SK-N-SH treated with all-trans-retinoic acid at 6 μM for 48 hours (cell line): ENCODE data around the gene C2orf69.

ENCODE experiments used
- BACH2 ChIP-seq: fragments of 250-450 bp; sonication (Bioruptor Pico); IDR thresholded peaks from 2 replicates; pipeline ENCODE4 v1.9.0; 2021; ENCODE audit warnings: mild to moderate bottlenecking, borderline replicate concordance
- SNAI2 ChIP-seq: fragments of 250-450 bp; sonication (Bioruptor Pico); IDR thresholded peaks from 2 replicates; pipeline ENCODE4 v1.5.0; 2020; ENCODE audit warnings: mild to moderate bottlenecking, moderate library complexity
- ZC3H10 ChIP-seq: fragments of 250-450 bp; sonication (Bioruptor Pico); IDR thresholded peaks from 2 replicates; pipeline ENCODE4 v1.5.1; 2021; ENCODE audit warnings: mild to moderate bottlenecking, moderate library complexity
- TF ChIP-seq, protein P1 (sequence below): fragments of 250-450 bp; sonication (Bioruptor Pico); IDR thresholded peaks from 2 replicates; pipeline ENCODE4 v1.8.0; 2021; ENCODE audit warnings: low read depth, mild to moderate bottlenecking, moderate library complexity, borderline replicate concordance

DNA sequence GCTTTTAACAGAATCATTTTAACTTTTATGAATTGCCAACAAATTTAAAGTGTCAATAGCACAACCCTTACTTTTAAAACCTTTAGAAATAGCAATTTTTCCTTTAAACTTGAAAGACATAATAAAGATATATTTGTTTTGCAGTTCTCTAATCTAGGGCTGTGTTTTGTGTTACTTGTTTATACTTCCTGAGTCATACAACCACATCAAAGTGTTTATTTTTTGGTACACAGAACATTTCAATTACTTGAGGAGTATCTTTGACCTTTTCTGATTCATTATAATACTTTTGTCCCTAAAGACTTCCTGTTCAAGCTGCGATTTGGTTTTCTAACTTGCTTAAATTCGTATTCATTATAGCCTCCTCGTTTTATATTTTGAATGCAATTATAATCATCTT is 22.4 kb downstream of the C2orf69 start:
- no peak for TF ChIP-seq SNAI2
- TF ChIP-seq, protein P1, sequence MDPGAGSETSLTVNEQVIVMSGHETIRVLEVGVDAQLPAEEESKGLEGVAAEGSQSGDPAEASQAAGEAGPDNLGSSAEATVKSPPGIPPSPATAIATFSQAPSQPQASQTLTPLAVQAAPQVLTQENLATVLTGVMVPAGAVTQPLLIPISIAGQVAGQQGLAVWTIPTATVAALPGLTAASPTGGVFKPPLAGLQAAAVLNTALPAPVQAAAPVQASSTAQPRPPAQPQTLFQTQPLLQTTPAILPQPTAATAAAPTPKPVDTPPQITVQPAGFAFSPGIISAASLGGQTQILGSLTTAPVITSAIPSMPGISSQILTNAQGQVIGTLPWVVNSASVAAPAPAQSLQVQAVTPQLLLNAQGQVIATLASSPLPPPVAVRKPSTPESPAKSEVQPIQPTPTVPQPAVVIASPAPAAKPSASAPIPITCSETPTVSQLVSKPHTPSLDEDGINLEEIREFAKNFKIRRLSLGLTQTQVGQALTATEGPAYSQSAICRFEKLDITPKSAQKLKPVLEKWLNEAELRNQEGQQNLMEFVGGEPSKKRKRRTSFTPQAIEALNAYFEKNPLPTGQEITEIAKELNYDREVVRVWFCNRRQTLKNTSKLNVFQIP: no peak
- no peak for TF ChIP-seq BACH2 (CRISPR knock-in tag)
- TF ChIP-seq ZC3H10: no peak
